ENCODE data around the gene CDH11. TPM values are rescaled to one million over a fixed set of nuclear protein-coding genes. Genes with fewer than 3 reads are reported as not detected.

The CDH11 gene
- 983 and 1,255 TPM in 2 replicates for total RNA-seq (ENCODE audit: low replicate concordance)

GRCh38 chr16:65121870-65122723, at the start of gene CDH11:
TSS of gene CDH11 (minus strand) at chr16:65122063. CDS start at chr16:65004869, 117,194 bp downstream.

